Inferior parietal cortex (tissue), 1 donor: ENCODE results near the gene OBSCN.

Experiments
- DNase-seq: peaks from one replicate; pipeline ENCODE4 v3.0.0-alpha.2; 2016; ENCODE audit errors: extremely low spot score

The OBSCN gene

GRCh38 chr1:228417483-228418203, 209.8 kb downstream of the OBSCN start:
- no peak for DNase-seq

GRCh38 chr1:228420968-228421826, 213.4 kb downstream of the OBSCN start:
- no peak for DNase-seq

DNA sequence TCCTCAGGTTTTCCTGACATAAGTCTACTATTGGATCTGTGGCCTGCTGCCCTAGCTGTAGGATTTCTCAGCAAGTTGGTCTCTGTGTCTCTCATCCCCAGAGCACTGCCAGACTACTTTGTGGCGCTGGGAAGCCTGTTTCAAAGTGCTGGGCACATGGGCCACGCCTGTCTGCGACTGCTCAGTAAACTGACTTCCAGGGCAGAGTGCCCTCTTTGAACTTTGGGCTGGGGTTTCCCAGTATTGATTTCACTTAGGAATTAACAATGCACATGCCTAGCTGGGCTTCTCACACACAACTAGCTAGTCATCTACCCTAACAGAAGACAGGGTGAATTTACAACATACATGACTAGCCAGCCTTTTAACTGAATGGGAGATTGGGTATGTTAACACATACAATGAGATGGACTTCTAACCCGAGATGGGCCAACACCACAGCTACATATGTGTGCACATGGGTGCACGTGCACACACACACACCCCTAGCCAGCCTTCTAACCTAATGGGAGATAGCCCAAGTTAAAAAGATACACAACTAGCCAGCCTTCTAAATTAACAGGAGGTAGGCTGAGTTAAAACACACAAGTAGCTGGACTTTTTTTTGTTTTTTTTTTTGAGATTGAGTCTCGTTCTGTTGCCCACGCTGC, 215.7 kb downstream of the OBSCN start:
- no peak for DNase-seq

DNA sequence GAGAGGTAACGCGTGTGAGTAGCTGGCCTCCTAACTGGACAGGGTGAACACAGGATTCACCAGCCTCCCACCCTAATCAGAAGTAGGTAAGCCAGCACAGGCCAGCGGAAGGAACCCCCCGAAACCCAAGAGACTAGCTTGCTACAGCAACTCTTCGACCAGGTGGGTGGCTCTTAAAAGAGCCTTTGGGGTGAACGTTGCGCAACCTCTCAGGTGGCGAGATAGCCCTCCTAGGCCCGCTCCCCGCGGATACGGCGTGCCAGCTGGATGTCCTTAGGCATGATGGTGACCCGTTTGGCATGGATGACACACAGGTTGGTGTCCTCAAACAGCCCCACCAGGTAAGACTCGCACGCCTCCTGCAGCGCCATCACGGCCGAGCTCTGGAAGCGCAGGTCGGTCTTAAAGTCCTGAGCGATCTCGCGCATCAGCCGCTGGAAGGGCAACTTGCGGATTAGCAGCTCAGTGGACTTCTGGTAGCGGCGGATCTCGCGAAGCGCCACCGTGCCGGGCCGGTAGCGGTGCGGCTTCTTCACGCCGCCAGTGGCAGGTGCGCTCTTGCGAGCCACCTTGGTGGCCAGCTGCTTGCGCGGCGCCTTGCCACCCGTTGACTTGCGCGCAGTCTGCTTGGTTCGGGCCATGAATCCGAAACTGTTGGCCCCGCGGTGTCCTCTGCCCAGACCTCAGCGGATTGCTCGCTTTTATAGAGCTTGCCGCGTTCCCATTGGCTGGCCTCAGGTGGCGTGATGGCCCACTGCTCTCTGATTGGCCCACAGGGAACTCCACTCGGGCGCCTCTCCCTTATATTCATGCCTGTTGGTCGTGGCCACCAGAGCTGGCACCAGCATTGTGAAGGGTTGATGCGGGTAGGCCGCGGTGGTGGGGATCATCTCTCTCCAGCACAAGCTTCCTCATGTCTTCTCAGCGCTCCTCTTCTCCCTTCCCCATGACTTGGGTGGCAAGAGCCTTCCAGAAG, 217.1 kb downstream of the OBSCN start:
- DNase-seq, result no peak

DNA sequence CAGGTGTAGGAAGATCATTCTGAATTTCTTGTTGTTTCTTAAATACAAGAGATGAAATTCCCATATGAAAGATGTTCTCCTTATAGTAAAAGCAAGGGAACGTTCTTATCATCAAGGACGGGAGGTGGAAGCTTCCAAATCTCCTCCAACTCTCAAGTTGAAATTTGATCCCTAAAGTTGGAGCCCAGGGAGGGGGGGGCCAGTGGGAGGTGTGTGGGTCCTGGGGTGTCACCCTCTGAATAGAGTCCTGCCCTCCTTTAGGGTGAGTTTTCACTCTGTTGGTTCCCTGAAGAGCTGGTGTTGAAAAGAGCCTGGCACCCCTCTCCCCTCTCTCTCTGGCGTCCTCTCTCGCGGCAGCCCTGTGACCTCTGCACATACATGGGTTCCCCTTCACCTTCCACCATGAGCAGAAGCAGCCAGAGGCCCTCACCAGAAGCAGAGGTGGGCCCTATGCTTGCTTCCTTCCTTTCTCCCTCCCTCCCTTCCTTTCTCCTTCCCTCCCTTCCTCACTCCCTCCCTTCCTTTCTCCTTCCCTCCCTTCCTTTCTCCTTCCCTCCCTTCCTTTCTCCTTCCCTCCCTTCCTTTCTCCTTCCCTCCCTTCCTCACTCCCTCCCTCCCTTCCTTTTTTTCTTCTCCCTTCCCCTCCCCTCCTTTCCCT, 218.8 kb downstream of the OBSCN start:
- no peak for DNase-seq

GRCh38 chr1:228428412-228428811, 220.6 kb downstream of the OBSCN start:
- no peak for DNase-seq
